ENCODE measurements around the gene SRM.
"Not testable (repeated sequence)": the region's sequence is repeated elsewhere in the genome, so short reads cannot be mapped to it uniquely, and the experiment has no call there.

SRM gene

DNA sequence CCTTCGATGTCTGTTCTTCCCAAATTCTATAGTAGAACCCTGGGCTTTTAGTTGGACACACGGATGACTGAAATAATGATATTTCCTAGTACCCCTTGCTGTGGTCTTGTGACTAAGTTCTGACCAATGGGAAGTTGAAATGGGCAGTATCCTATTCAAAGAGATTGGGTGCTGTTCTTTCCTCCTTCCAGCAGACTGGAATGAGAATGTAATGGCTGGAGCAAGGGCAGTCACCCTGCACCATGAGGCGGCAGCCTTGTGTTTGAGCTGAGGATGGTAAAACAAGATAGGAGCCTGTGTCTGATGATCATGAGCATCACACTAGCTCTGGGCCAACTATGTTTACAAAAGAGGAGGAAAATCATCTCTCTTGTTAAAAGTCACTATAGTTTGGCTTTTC, 5.1 kb upstream of the SRM start:
- no peak for DNase-seq (ENCODE audit: low read depth)

- not testable (repeated sequence) for DNase-seq (ENCODE audit: low read depth)
Observed at GRCh38 chr1:11063937-11064537, 4.2 kb upstream of the SRM start.

DNA sequence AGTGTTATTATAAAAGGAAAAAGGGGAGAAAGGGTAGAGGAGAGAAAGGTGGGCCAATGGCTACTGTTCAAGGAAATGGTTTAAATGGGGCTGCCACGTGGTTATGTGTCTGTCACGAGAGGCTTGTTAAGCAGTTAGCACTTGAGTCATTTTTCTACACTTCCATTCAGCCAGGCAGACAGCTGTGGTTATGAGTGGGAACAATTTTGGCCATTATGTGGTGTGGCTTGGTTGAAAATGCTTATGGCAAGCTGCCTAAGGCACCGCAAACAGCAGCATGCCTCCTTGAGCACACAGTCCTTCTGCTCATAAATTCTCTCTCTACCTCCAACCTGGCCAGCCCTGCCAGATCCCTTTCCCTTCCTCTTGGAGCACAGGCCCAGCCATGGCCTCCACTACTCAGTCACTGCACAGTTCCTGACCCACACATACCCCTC, 3.2 kb upstream of the SRM start:
- DNase-seq (ENCODE audit: low read depth), result no peak

DNA sequence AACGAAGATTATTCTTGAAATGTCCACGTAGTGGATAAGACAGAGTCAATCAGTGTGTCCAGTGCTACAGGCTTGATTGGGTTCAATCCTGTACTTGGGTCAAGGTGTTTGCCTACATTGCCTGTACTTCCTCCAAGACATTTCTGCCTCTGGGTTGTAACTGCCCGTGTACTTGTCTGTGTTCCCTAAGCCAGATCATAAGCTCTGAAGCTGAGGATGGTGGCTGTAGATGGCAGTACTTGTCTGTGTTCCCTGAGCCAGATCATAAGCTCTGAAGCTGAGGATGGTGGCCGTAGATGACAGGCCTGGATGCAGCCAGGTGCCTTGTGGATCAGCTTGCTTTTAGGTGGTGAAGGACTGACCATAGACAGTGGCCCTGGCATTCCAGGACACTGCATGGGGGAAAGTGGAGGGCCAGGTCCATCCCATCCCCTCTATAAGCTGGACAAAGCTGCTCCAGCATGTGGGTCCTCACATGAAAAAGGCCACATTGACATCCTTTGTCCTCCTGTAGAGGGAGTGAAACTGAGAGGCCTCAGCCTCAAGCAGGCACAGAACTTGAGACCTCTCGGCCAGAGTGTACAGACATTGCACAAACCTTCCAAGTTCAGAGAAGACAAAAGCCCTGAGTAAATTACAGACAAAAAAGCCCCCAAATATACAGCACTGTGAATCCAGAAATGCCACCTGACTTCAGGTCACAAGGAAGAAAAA, 2.0 kb upstream of the SRM start:
- no peak for DNase-seq (ENCODE audit: low read depth)

DNA sequence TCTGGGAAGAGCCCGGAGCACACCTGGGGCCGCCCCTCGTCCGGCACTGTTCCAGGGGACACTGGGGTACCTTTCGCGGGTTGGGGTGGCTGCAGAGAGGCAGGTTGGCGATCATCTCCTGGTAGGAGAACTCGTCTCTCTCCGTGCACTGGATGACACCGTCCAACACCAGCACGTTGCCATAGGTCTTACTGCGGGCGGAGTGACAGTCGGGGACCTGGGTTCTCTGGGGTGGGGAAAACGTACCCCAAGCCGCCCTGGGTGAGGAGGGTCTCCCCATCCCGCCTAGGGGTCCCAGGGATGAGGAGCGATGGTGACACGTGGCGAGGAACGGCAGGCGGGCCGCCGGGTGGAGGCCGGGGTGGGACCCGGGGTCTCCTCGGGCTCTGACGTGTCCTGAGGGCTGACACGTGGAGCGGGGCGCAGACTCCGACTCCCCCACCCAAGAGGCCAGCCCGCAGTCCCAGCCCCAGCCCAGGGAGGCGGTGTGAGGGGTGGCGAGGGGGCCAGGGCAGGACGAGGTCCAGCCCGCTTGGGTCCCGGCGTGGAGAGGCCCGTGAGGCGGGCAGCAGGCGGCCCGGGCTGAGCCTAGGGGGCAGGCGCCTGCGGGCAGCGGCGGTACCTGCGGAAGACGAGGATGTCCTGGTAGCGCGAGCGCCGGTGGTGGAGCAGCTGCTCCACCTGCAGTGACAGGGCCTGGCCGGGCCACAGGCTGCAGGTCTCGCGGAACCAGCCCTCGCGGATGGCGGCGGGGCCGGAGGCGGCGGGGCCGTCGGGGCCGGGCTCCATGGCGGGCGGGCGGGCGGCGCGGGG, 457 bp downstream of the SRM start:
- no peak for DNase-seq (ENCODE audit: low read depth)

DNA sequence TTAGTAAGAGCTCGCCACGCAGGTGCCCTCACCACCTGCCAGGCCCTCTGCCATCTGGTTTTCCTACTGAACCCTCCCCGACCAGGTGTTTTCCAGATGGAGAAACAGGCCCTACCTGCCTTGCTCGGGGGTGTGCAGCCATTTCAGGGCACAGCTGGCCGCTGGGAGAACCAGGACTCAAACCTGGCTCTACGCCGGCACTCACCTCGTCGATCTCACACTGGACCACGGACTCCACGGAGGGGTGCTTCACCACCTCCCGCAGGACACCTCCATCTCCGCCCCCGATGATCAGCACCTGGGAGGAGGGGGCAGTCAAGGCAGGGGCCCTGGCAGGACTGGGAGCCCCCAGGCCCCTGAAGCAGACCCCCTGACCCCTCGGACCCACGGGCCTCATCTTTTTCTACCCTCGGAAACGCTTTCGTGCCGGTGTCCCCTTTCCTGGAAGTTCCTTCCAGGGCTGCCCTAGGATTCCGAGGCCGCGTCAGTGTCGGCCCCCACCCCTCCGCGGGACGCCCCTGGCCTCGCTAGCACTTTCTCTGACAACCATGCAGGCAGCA, 1.1 kb downstream of the SRM start:
- no peak for DNase-seq (ENCODE audit: low read depth)

GRCh38 chr1:11058026-11058425, 1.8 kb downstream of the SRM start:
- DNase-seq (ENCODE audit: low read depth), result no peak

DNA sequence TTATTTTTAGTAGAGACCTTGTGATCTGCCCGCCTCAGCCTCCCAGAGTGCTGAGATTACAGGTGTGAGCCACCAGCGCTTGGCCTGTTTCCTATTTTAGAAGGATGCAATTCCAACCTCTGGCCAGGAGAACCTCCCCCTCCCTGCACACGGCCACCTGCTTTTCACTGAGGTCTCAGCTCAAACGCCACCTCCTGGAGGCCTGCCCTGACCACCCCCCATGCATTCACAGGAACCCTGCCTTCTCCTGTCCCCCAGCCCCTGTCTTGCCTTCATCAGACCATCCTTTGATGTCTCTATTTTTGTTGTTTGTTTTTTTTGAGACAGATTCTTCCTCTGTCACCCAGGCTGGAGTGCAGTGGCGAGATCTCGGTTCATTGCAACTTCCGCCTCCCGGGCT, 2.3 kb downstream of the SRM start:
- DNase-seq (ENCODE audit: low read depth), result no peak

- DNase-seq (ENCODE audit: low read depth), result no peak
Observed at GRCh38 chr1:11056504-11056903, 3.3 kb downstream of the SRM start.

GRCh38 chr1:11055676-11056075, 4.1 kb downstream of the SRM start:
- DNase-seq (ENCODE audit: low read depth), result no peak

DNA sequence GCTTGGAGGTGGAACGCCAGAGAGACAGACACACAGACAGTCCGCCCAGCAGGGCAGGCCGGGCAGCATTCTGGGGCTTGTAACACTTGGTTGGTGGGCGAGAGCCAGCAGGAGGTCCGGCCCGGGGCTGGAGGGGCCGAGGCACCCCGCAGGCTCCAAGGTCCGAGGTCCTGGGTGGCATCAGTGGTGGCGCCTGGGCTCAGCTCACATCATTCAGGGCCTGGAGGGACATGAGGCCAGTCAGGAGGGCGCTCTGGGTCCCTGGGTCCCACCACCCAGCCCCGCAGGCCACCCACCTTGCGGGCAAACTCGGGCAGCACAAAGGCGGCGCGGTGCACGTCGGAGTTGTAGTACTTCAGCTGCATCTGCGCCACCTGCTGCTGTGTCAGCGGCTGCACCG, 5.2 kb downstream of the SRM start:
- DNase-seq (ENCODE audit: low read depth), result no peak

GRCh38 chr1:11054181-11054580, 5.6 kb downstream of the SRM start:
- DNase-seq (ENCODE audit: low read depth), result no peak

DNA sequence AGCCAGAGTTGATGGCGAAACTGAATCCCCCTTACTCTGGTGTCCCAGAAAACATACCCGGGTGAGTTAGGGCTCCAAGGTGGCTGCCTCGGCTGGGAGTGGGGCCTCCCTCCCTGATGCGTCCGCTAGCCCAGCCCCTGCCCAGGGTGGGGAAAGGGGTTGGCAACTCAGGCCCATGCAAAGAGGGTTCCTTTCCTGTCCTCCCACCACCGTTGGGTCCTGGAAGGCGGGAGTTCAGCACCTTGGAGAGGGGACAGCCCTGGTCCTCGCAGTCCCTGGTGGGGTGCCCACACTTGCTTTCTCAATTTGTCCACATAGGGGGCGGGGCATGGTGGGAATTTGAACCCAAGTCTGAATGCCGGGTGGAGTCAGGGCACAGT, 6.1 kb downstream of the SRM start:
- no peak for DNase-seq (ENCODE audit: low read depth)

- no peak for DNase-seq (ENCODE audit: low read depth)
Observed at GRCh38 chr1:11052839-11053757, 6.7 kb downstream of the SRM start.

GRCh38 chr1:11051781-11052511, 7.9 kb downstream of the SRM start:
- DNase-seq (ENCODE audit: low read depth), result no peak

- not testable (repeated sequence) for DNase-seq (ENCODE audit: low read depth)
Observed at GRCh38 chr1:11051121-11051520, 8.7 kb downstream of the SRM start.

DNA sequence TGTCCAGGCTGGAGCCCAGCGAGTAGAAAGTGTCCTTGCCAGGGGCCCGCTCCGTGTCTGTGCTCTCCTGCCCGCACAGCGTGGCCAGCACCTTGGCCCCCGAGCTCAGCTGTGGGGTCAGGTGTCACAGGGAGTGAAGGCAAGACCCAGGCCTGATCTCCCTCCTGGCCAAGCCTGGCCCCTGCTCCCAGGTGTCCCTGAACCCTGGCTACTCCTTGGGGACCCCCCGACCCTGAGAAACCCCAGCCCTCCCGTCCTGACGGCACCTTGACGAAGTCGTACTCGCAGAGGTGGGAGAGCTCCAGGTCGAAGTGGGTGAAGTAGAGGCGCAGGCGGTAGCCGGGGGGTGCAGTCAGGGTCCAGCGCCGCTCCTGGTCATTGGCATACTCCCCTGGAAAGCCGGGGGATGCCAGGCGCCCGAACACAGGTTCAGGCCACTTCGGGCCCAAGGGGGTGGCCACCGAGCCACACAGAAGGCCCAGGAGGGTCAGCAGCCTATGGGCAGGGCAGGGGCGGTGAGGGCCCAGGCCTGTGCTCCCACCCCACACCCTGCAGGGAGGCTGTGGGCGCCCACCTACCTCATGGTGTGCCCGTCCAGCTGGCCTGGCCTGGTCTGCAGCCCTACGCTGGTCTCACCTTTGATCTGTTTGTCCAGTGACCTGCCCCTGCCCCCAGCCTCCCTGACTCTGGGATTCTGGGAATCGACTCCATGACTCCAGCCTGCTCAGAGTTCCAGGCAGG, 13.0 kb downstream of the SRM start, which contains the start of gene MASP2:
MASP2 (minus strand) TSS at position 615 of the 741 bp plus-strand sequence; CDS start at position 583, 32 bp downstream.
- DNase-seq (ENCODE audit: low read depth), result no peak

GRCh38 chr1:11046270-11046566, 13.6 kb downstream of the SRM start:
- no peak for DNase-seq (ENCODE audit: low read depth)

DNA sequence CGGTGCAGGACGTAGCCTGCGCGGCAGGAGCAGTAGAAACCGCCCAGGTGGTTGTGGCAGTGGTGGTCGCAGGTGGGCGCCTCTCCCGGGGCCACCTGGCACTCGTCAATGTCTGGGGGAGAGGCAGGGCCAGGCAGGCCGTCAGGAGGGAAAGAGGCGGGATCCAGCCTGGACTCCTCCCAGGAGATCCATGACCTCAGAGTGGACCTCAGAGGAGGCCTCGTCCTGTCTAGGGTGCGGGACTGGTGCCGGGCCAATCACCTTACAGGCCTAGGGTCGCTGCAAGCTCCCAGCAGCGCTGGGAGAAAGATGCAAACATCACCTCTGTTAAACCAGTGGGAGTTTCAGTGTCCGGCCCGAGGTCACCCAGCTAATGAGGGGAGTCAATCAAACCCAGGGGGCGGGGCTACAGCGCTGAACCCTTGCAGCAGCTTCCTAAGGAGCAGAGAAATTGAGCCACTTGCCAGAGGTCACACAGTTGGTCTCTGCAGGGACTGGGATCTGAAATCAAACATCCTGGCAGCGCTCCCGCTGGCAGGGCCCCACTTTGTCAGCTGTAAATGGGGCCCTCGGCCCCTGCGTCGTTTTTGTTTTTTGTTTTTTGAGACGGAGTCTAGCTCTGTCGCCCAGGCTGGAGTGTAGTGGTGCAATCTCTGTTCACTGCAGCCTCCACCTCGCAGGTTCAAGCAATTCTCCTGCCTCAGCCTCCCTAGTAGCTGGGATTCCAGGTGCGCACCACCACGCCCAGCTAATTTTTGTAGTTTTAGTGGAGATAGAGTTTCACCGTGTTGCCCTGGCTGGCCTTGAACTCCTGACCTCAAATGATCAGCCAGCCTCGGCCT, 14.2 kb downstream of the SRM start:
- DNase-seq (ENCODE audit: low read depth), result no peak
